ENCODE data around the gene NCOA3. TPM values are rescaled to one million over a fixed set of nuclear protein-coding genes. Genes with fewer than 3 reads are reported as not detected.

The NCOA3 gene
- total and polyA plus RNA-seq, 7 donors, result 11.9 to 56.9 (median 18.1) TPM

GRCh38 chr20:47465335-47466090 lies 36.2 kb upstream of the NCOA3 start:
- TF ChIP-seq, protein P1, sequence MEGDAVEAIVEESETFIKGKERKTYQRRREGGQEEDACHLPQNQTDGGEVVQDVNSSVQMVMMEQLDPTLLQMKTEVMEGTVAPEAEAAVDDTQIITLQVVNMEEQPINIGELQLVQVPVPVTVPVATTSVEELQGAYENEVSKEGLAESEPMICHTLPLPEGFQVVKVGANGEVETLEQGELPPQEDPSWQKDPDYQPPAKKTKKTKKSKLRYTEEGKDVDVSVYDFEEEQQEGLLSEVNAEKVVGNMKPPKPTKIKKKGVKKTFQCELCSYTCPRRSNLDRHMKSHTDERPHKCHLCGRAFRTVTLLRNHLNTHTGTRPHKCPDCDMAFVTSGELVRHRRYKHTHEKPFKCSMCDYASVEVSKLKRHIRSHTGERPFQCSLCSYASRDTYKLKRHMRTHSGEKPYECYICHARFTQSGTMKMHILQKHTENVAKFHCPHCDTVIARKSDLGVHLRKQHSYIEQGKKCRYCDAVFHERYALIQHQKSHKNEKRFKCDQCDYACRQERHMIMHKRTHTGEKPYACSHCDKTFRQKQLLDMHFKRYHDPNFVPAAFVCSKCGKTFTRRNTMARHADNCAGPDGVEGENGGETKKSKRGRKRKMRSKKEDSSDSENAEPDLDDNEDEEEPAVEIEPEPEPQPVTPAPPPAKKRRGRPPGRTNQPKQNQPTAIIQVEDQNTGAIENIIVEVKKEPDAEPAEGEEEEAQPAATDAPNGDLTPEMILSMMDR (IDR thresholded peaks at IDR 0.05), result no peak
- peak overlapping the region; percentile 66 for H3K27ac ChIP-seq
- H3K4me1 ChIP-seq, result peaks cover 18% of the 10 kb centered on the region
- ATAC-seq (no peak), DNase-seq (no peak)
- H3K9me3 ChIP-seq, result no peaks in the 10 kb centered on the region
- no peaks in the 10 kb centered on the region for H3K36me3 ChIP-seq (ENCODE audit: insufficient read depth in 1 of 2, low read depth in 1 of 2)
- no peaks in the 10 kb centered on the region for H3K27me3 ChIP-seq (ENCODE audit: insufficient read depth in 3 of 3, low read length in 2 of 3)
- no peak overlapping the region for H3K4me3 ChIP-seq
- 94 to 96% (median 95%) methylated on average over 16 of the region's 16 CpGs for whole genome bisulfite sequencing, 3 donors
- intact Hi-C loops (cut with DNase I), result no loop called here

DNA sequence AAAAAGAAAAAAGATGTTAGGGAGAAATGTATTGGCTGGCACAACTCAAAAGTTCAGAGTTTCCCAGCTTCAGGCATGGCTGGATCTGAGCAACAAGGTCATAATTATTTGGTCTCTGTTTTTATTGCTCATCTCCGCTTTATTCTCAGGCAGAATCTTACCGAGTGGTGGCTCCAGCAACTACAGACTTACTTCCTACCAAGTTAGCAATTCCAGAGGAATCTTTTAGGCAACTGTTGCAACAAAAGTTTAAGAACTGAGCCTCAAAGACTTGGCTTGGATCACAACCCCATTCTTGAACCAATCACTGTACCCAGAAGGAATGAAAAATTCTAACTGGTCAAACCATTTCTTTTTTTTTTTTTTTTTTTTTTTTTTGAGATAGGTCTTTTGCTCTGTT lies 35.5 kb upstream of the NCOA3 start:
- no peaks in the 10 kb centered on the region for H3K36me3 ChIP-seq (ENCODE audit: insufficient read depth in 1 of 2, low read depth in 1 of 2)
- ATAC-seq (no peak), DNase-seq (no peak)
- 89 to 91% (median 89%) methylated on average over 2 of the region's 2 CpGs for WGBS, 3 donors
- H3K4me3 ChIP-seq, result no peak overlapping the region
- TF ChIP-seq, protein P1 (IDR thresholded peaks at IDR 0.05), result no peak
- no peak overlapping the region for H3K27ac ChIP-seq
- H3K9me3 ChIP-seq, result no peaks in the 10 kb centered on the region
- no peaks in the 10 kb centered on the region for H3K27me3 ChIP-seq (ENCODE audit: insufficient read depth in 3 of 3, low read length in 2 of 3)
- peaks cover 18% of the 10 kb centered on the region for H3K4me1 ChIP-seq
- intact Hi-C loops (cut with DNase I), result no loop called here

- Histone ChIP-seq H3K36me3 (ENCODE audit: insufficient read depth in 1 of 2, low read depth in 1 of 2) (no peaks in the 10 kb centered on the region), H3K9me3 (no peaks in the 10 kb centered on the region), H3K4me1 (peaks cover 18% of the 10 kb centered on the region), H3K27me3 (ENCODE audit: insufficient read depth in 3 of 3, low read length in 2 of 3) (no peaks in the 10 kb centered on the region), H3K4me3 (no peak overlapping the region), H3K27ac (no peak overlapping the region)
- WGBS, 3 donors, result 83 to 87% (median 87%) methylated on average over 15 of the region's 15 CpGs
- intact Hi-C loops (cut with DNase I), result no loop called here
- no peak for ATAC-seq
- DNase-seq, result no peak
- TF ChIP-seq, protein P1 (IDR thresholded peaks at IDR 0.05), result no peak
Observed at GRCh38 chr20:47466704-47467459, 34.8 kb upstream of the NCOA3 start.

DNA sequence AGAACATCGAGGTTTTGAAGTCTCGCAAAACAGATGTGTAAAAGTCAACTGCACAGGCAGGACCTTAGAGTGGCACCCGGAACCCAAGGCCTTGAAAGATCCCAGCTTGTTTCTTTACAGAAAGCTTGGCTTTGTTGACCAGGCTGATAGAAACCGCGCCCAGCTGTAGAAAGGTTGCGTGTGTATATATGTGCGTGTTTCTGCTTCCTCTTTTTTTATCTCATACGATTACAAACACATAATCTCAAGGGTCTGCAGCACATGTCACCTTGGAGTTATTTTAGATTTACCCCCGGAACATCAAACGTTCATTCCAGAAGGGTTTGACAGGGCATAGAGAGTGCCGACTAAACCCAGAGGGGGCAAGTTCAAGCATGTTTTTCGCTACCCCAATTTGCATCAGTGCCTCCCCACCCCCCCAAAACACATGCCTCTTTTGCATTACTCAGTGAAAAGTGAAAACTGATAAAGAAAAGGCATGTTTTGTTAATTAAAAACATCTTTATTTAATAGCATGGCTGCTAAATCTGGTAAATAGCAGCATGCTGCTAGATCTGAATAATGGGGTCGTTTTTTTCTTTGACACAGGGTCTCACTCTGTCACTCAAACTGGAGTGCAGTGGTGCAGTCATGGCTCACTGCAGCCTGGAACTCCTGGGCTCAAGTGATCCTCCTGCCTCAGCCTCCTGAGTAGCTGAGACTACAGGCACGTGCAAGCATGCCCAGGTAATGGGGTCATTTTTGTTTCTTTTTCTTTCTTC lies 33.2 kb upstream of the NCOA3 start:
- Histone ChIP-seq H3K27me3 (ENCODE audit: insufficient read depth in 3 of 3, low read length in 2 of 3) (no peaks in the 10 kb centered on the region), H3K36me3 (ENCODE audit: insufficient read depth in 1 of 2, low read depth in 1 of 2) (no peaks in the 10 kb centered on the region), H3K27ac (no peak overlapping the region), H3K4me1 (peaks cover 18% of the 10 kb centered on the region), H3K9me3 (no peaks in the 10 kb centered on the region), H3K4me3 (no peak overlapping the region)
- ATAC-seq, result no peak
- WGBS, 3 donors, result 62 to 71% (median 69%) methylated on average over 14 of the region's 14 CpGs
- intact Hi-C loops (cut with DNase I), result no loop called here
- TF ChIP-seq, protein P1 (IDR thresholded peaks at IDR 0.05), result no peak
- DNase-seq, result no peak

Data from psoas muscle (tissue), 8 donors.